Activated CD4-positive, CD25-positive, alpha-beta regulatory T cell treated with anti-CD3 and anti-CD28 coated beads, Interleukin-2, amount 50 U/mL, for 24 hours (primary cell): ENCODE data around the gene ACBD3.

Source experiments
- ATAC-seq, 2 donors: fragments of 150-1000 bp; cut with Tn5 transposase; one replicate each; pipeline ENCODE4 v1.10.0; 2021; ENCODE audit warnings: mild to moderate bottlenecking in 1 of 2, moderate library complexity in 1 of 2

ACBD3 gene

GRCh38 chr1:226201029-226201593 is 14.6 kb upstream of the ACBD3 start:
- no peak for ATAC-seq

GRCh38 chr1:226199971-226200370 is 13.4 kb upstream of the ACBD3 start:
- no peak for ATAC-seq

GRCh38 chr1:226195144-226195543 is 8.6 kb upstream of the ACBD3 start:
- ATAC-seq, result no peak

- no peak for ATAC-seq
Observed at GRCh38 chr1:226187380-226187779, 839 bp upstream of the ACBD3 start.

- ATAC-seq, result no peak
Observed at GRCh38 chr1:226187019-226187322, 430 bp upstream of the ACBD3 start.

- ATAC-seq, result no peak
Observed at GRCh38 chr1:226185141-226186036, 1.2 kb downstream of the ACBD3 start.

- ATAC-seq, result no peak
Observed at GRCh38 chr1:226181996-226182714, 4.4 kb downstream of the ACBD3 start.

- ATAC-seq, result no peak
Observed at GRCh38 chr1:226176870-226177269, 9.7 kb downstream of the ACBD3 start.

- no peak for ATAC-seq
Observed at GRCh38 chr1:226172589-226172988, 14.0 kb downstream of the ACBD3 start.

- no peak for ATAC-seq
Observed at GRCh38 chr1:226166341-226166740, 20.2 kb downstream of the ACBD3 start.

- no peak for ATAC-seq
Observed at GRCh38 chr1:226164154-226164553, 22.4 kb downstream of the ACBD3 start.

GRCh38 chr1:226162898-226163297 is 23.6 kb downstream of the ACBD3 start:
- no peak for ATAC-seq

GRCh38 chr1:226158983-226159382 is 27.6 kb downstream of the ACBD3 start:
- ATAC-seq, result no peak

GRCh38 chr1:226158457-226158856 is 28.1 kb downstream of the ACBD3 start:
- no peak for ATAC-seq

- ATAC-seq, result no peak
Observed at GRCh38 chr1:226157761-226158316, 28.7 kb downstream of the ACBD3 start.

GRCh38 chr1:226154593-226154992 is 31.9 kb downstream of the ACBD3 start:
- no peak for ATAC-seq

- no peak for ATAC-seq
Observed at GRCh38 chr1:226149806-226150205, 36.7 kb downstream of the ACBD3 start.

- ATAC-seq, result no peak
Observed at GRCh38 chr1:226148121-226148648, 38.4 kb downstream of the ACBD3 start.

GRCh38 chr1:226144045-226144444 is 42.5 kb downstream of the ACBD3 start:
- ATAC-seq, result no peak

- ATAC-seq, result no peak
Observed at GRCh38 chr1:226135709-226136108, 50.8 kb downstream of the ACBD3 start.

GRCh38 chr1:226135059-226135651 is 51.4 kb downstream of the ACBD3 start:
- ATAC-seq, result no peak

- no peak for ATAC-seq
Observed at GRCh38 chr1:226134170-226135058, 52.1 kb downstream of the ACBD3 start.
